Measurements from ENCODE around the gene C11orf21.

Gene C11orf21

DNA sequence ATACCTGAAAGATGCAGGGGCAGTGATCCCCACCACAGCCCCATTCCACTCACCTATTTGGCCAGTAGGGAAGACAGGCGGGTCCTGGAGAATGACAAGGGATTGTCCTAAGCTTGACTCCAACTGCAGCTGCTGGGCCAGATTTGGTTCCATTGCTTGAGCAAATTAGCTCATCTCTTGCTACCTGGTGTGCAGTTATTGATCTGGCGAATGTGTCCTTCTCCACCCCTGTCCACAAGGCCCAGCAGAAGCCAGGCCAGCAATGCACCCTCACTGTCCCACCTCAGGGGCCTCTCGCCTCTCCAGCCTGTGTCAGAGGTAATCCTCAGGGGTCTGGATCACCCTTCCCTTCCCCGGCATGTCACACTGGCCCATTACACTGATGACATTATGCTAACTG lies 23.4 kb upstream of the C11orf21 start:
- no peak overlapping the region for H3K4me3 ChIP-seq (ENCODE audit: insufficient read depth, low read depth, low read length)
- WGBS, 2 experiments = 77 to 82% methylated on average over 4 of the region's 4 CpGs
- H3K27ac ChIP-seq (ENCODE audit: insufficient read depth, low read depth, low read length, poor library complexity, severe bottlenecking) = no peak overlapping the region
- H3K4me1 ChIP-seq (ENCODE audit: control insufficient read depth, insufficient read depth, low read length) = peaks cover 12% of the 10 kb centered on the region
- no peaks in the 10 kb centered on the region for H3K27me3 ChIP-seq (ENCODE audit: control insufficient read depth, insufficient read depth, low read length, poor library complexity, severe bottlenecking)
- no peaks in the 10 kb centered on the region for H3K36me3 ChIP-seq (ENCODE audit: control insufficient read depth, insufficient read depth, low read length)
- no peaks in the 10 kb centered on the region for H3K9me3 ChIP-seq (ENCODE audit: control insufficient read depth, low read length)

DNA sequence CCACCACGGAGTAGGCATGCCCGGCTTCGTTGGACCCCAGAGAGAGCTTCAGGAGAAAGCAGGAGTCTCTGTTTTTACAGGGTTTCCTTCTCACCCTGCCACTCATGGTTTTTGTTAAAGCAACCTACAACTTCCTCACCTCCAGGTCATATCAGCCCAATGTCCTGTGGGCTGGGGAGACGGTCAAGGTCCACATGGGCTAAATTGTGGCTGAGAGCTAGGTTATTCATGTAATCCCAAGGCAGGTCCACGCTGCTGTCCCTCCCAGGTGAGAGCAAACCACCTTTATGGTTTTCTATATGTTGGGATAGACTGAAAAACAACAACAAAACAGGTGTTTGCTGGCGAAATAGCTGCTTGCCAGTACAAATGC lies 19.6 kb upstream of the C11orf21 start:
- 84 to 88% methylated on average over 6 of the region's 6 CpGs for WGBS, 2 experiments
- no peaks in the 10 kb centered on the region for H3K27me3 ChIP-seq (ENCODE audit: control insufficient read depth, insufficient read depth, low read length, poor library complexity, severe bottlenecking)
- no peak overlapping the region for H3K27ac ChIP-seq (ENCODE audit: insufficient read depth, low read depth, low read length, poor library complexity, severe bottlenecking)
- no peaks in the 10 kb centered on the region for H3K9me3 ChIP-seq (ENCODE audit: control insufficient read depth, low read length)
- no peak overlapping the region for H3K4me3 ChIP-seq (ENCODE audit: insufficient read depth, low read depth, low read length)
- no peaks in the 10 kb centered on the region for H3K36me3 ChIP-seq (ENCODE audit: control insufficient read depth, insufficient read depth, low read length)
- no peaks in the 10 kb centered on the region for H3K4me1 ChIP-seq (ENCODE audit: control insufficient read depth, insufficient read depth, low read length)

DNA sequence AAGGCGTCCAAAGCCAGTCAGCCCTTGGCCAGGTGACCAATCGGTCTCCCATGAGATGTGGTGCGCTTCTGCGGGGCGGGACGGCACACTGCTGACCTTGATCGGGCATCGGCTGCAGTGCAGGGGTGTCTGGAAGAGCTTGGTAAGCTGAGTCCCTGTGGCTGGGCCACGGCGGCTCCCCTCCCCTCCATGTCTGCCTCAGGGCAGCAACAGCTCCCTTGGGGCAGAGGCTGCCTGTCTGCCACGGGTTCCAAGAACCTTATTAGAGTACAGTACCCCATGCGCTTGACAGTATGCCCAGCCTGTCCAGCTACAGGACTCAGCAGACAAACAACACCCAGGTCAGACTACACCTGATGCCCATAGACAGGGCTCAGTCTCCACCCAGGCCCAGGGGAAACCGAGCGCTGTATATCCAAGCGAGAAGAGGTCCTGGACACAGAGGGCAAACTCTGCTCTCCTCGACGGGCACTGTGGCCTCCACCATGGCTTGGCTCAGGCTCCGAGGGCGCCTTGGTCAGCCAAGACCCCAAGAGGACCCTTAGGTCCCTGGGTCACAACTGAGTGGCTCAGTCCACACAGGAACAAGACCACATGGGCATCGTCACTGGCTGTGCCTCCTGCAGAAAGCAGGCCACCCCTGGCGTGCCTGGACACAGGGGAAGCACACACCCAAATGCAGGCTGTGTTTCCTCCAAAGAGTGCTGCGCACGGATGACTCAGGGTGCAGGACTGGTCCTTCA lies 19.0 kb upstream of the C11orf21 start:
- Histone ChIP-seq H3K4me1 (ENCODE audit: control insufficient read depth, insufficient read depth, low read length) (no peaks in the 10 kb centered on the region), H3K36me3 (ENCODE audit: control insufficient read depth, insufficient read depth, low read length) (no peaks in the 10 kb centered on the region), H3K27me3 (ENCODE audit: control insufficient read depth, insufficient read depth, low read length, poor library complexity, severe bottlenecking) (no peaks in the 10 kb centered on the region), H3K9me3 (ENCODE audit: control insufficient read depth, low read length) (no peaks in the 10 kb centered on the region), H3K27ac (ENCODE audit: insufficient read depth, low read depth, low read length, poor library complexity, severe bottlenecking) (no peak overlapping the region), H3K4me3 (ENCODE audit: insufficient read depth, low read depth, low read length) (no peak overlapping the region)
- 87% methylated on average over 23 of the region's 23 CpGs for WGBS, 2 experiments

DNA sequence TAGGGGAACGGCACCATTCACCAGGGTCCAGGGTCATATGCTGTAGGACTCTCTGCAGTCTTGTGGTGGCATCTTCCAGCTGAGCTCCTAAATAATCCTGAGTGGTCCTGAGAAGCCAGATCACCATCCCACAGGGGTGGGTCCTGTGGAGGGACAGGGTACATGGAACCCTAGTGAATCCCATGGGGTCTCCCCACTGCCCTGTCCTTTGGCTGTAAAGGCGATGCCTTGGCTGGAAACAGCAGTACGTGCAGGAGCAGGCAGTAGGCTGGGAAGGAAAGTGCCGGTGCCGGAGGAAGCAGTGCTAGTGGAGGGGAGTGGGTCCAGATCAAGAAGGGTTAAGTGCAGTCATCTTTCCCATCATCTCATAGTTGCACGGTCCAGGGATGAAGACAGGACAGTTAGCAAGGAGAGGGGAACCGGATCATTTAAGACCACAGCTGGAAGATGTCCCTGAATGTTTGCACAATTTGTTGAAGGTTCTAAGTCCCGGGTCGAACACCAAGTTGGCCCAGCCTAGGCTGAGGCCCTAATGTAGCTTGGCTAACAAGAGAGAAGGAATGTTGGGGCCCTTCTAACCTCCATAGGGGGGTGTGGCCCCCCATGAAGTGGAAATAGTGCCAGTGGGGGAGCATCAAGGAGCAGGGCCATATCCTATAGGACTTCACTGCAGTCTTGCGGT lies 18.2 kb upstream of the C11orf21 start:
- 92 to 94% methylated on average over 10 of the region's 10 CpGs for WGBS, 2 experiments
- no peaks in the 10 kb centered on the region for H3K36me3 ChIP-seq (ENCODE audit: control insufficient read depth, insufficient read depth, low read length)
- H3K4me1 ChIP-seq (ENCODE audit: control insufficient read depth, insufficient read depth, low read length) = no peaks in the 10 kb centered on the region
- H3K27ac ChIP-seq (ENCODE audit: insufficient read depth, low read depth, low read length, poor library complexity, severe bottlenecking) = no peak overlapping the region
- H3K4me3 ChIP-seq (ENCODE audit: insufficient read depth, low read depth, low read length) = no peak overlapping the region
- H3K27me3 ChIP-seq (ENCODE audit: control insufficient read depth, insufficient read depth, low read length, poor library complexity, severe bottlenecking) = no peaks in the 10 kb centered on the region
- H3K9me3 ChIP-seq (ENCODE audit: control insufficient read depth, low read length) = no peaks in the 10 kb centered on the region

DNA sequence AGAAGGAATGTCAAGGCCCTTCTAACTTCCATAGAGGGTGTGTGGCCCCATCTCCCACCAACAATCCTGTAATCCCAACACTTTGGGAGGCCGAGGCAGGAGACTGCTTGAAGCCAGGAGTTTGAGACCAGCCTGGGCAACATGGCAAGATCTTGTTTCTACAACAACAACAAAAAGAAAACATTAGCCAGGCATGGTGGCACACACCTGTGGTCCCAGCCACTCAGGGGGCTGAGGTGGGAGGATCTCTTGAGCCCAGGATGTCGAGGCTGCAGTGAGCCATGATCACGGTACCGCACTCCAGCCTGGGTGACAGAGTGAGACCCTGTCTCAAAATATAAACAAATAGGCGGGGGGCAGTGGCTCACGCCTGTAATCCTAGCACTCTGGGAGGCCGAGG lies 17.0 kb upstream of the C11orf21 start:
- Histone ChIP-seq H3K27ac (ENCODE audit: insufficient read depth, low read depth, low read length, poor library complexity, severe bottlenecking) (no peak overlapping the region), H3K9me3 (ENCODE audit: control insufficient read depth, low read length) (no peaks in the 10 kb centered on the region), H3K4me3 (ENCODE audit: insufficient read depth, low read depth, low read length) (no peak overlapping the region), H3K4me1 (ENCODE audit: control insufficient read depth, insufficient read depth, low read length) (no peaks in the 10 kb centered on the region), H3K27me3 (ENCODE audit: control insufficient read depth, insufficient read depth, low read length, poor library complexity, severe bottlenecking) (no peaks in the 10 kb centered on the region), H3K36me3 (ENCODE audit: control insufficient read depth, insufficient read depth, low read length) (no peaks in the 10 kb centered on the region)
- 86 to 89% methylated on average over 7 of the region's 7 CpGs for WGBS, 2 experiments

GRCh38 chr11:2318123-2318522 lies 16.4 kb upstream of the C11orf21 start:
- WGBS, 2 experiments = 93 to 94% methylated on average over 4 of the region's 4 CpGs
- no peak overlapping the region for H3K4me3 ChIP-seq (ENCODE audit: insufficient read depth, low read depth, low read length)
- no peaks in the 10 kb centered on the region for H3K4me1 ChIP-seq (ENCODE audit: control insufficient read depth, insufficient read depth, low read length)
- H3K9me3 ChIP-seq (ENCODE audit: control insufficient read depth, low read length) = no peaks in the 10 kb centered on the region
- H3K36me3 ChIP-seq (ENCODE audit: control insufficient read depth, insufficient read depth, low read length) = no peaks in the 10 kb centered on the region
- H3K27ac ChIP-seq (ENCODE audit: insufficient read depth, low read depth, low read length, poor library complexity, severe bottlenecking) = no peak overlapping the region
- no peaks in the 10 kb centered on the region for H3K27me3 ChIP-seq (ENCODE audit: control insufficient read depth, insufficient read depth, low read length, poor library complexity, severe bottlenecking)

GRCh38 chr11:2317354-2318050 lies 15.8 kb upstream of the C11orf21 start:
- Histone ChIP-seq H3K27me3 (ENCODE audit: control insufficient read depth, insufficient read depth, low read length, poor library complexity, severe bottlenecking) (no peaks in the 10 kb centered on the region), H3K9me3 (ENCODE audit: control insufficient read depth, low read length) (no peaks in the 10 kb centered on the region), H3K27ac (ENCODE audit: insufficient read depth, low read depth, low read length, poor library complexity, severe bottlenecking) (no peak overlapping the region), H3K4me1 (ENCODE audit: control insufficient read depth, insufficient read depth, low read length) (no peaks in the 10 kb centered on the region), H3K4me3 (ENCODE audit: insufficient read depth, low read depth, low read length) (no peak overlapping the region), H3K36me3 (ENCODE audit: control insufficient read depth, insufficient read depth, low read length) (no peaks in the 10 kb centered on the region)
- 91 to 92% methylated on average over 17 of the region's 17 CpGs for WGBS, 2 experiments

DNA sequence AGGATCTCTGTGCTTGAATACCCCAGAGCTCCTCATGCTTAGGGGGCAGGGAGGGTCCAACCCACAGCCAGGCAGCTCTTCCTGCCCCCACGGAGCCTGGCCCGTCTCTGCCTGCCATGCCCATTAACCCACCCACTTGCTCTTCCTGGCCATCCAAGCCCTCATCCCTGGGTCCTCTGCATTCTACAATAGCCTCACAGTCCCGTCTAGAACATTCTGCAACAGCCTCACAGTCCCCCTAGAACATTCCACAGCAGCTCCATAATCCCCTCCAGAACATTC lies 15.2 kb upstream of the C11orf21 start:
- Histone ChIP-seq H3K9me3 (ENCODE audit: control insufficient read depth, low read length) (no peaks in the 10 kb centered on the region), H3K4me1 (ENCODE audit: control insufficient read depth, insufficient read depth, low read length) (no peaks in the 10 kb centered on the region), H3K27me3 (ENCODE audit: control insufficient read depth, insufficient read depth, low read length, poor library complexity, severe bottlenecking) (no peaks in the 10 kb centered on the region), H3K27ac (ENCODE audit: insufficient read depth, low read depth, low read length, poor library complexity, severe bottlenecking) (no peak overlapping the region), H3K4me3 (ENCODE audit: insufficient read depth, low read depth, low read length) (no peak overlapping the region), H3K36me3 (ENCODE audit: control insufficient read depth, insufficient read depth, low read length) (no peaks in the 10 kb centered on the region)
- WGBS, 2 experiments = 90 to 91% methylated on average over 3 of the region's 3 CpGs

GRCh38 chr11:2316169-2316962 lies 14.6 kb upstream of the C11orf21 start:
- no peak overlapping the region for H3K4me3 ChIP-seq (ENCODE audit: insufficient read depth, low read depth, low read length)
- no peaks in the 10 kb centered on the region for H3K4me1 ChIP-seq (ENCODE audit: control insufficient read depth, insufficient read depth, low read length)
- no peak overlapping the region for H3K27ac ChIP-seq (ENCODE audit: insufficient read depth, low read depth, low read length, poor library complexity, severe bottlenecking)
- no peaks in the 10 kb centered on the region for H3K27me3 ChIP-seq (ENCODE audit: control insufficient read depth, insufficient read depth, low read length, poor library complexity, severe bottlenecking)
- H3K36me3 ChIP-seq (ENCODE audit: control insufficient read depth, insufficient read depth, low read length) = no peaks in the 10 kb centered on the region
- WGBS, 2 experiments = 93% methylated on average over 23 of the region's 23 CpGs
- H3K9me3 ChIP-seq (ENCODE audit: control insufficient read depth, low read length) = no peaks in the 10 kb centered on the region

Measured in ectodermal cell (in vitro differentiated cells).